ENCODE results near the gene OOSP3.
A peak's percentile ranks its signal among the peaks of the same experiment; 100 is the strongest.
"Not testable (repeated sequence)": the region's sequence is repeated elsewhere in the genome, so short reads cannot be mapped to it uniquely, and the experiment has no call there.

The OOSP3 gene, protein sequence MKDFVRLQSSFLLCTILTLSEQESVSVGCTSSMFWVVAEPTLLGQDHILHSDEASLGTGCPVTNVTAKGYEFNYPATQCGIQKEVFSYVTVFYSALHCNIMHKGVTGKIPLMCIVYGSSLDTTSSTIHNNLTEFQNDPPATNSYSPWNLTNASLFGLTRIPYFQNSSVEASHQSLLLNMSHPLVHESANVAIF

GRCh38 chr11:59878575-59878974 lies at the start of gene OOSP3:
OOSP3 (plus strand) TSS chr11:59878782; CDS start chr11:59878809, 27 bp downstream.
- no peak for DNase-seq

DNA sequence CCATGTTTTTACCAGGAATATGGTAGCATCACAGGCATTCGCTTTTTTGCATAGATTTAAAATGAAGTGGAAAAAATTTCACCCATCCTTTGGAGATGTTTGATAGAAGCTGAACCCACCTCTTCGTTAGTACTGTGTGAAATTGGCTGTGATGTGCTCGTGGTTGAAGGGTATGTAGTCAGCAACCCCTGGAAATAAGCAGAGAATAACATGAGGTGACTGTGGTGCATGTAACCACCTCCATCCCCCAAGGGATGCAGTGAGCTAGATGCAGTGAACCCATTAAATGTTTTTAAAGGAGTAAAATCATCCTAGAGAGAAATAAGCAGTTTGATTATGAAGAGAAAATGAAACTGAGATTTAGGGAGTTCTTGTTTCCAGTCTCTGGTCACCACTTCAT lies 49.2 kb upstream of the OOSP3 start:
- DNase-seq, result no peak

- DNase-seq, result no peak
Measured at GRCh38 chr11:59833602-59834001, 45.0 kb upstream of the OOSP3 start.

GRCh38 chr11:59839615-59840014 lies 39.0 kb upstream of the OOSP3 start:
- no peak for DNase-seq

DNA sequence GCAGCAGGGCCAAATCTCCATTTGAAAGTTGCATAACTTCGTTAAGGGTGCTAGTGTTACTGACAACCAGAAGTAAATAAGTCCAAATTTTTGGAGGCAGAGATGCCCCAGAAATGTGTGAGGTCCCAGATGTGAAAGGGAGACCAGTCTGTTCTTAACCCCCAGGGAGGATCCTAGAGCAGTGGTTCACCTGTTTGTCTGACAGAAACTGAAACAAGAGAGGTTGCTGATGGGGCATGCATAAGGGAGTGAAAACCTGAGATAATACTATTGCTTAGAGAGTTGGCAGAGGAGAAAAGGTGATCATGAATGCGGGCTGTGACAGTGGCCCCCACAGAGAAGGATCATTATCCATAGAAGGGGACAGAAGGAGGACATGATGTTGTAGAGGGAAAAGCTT lies 37.1 kb upstream of the OOSP3 start:
- DNase-seq, result no peak

DNA sequence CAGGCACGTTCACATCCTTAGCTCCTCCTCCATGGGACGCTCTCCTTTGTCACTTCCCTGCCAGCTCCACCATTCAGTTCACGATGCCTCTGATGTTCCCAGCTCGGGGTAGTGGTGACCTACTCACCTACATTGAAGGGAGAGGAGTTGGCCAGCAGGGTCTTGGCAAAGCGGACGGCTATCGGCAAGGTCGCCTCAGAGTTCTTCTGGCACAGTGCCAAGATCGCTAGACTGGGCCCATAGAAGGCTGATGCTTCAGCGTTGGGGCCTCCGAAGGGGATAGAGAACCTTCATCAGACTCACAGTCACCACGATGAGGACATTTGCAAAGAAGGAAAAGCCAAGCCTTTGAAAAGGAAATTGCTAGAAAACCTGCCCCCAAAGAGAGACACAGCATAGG lies 36.3 kb upstream of the OOSP3 start:
- DNase-seq, result no peak

GRCh38 chr11:59845399-59845798 lies 33.2 kb upstream of the OOSP3 start, which contains the start of gene CBLIF:
CBLIF (minus strand) TSS chr11:59845499; CDS start chr11:59845453, 46 bp downstream.
- DNase-seq, result no peak

- DNase-seq, result no peak
Measured at GRCh38 chr11:59846556-59846955, 32.0 kb upstream of the OOSP3 start.

- DNase-seq, result no peak
Measured at GRCh38 chr11:59847626-59848025, 31.0 kb upstream of the OOSP3 start.

GRCh38 chr11:59848439-59848838 lies 30.1 kb upstream of the OOSP3 start:
- DNase-seq, result not testable (repeated sequence)

DNA sequence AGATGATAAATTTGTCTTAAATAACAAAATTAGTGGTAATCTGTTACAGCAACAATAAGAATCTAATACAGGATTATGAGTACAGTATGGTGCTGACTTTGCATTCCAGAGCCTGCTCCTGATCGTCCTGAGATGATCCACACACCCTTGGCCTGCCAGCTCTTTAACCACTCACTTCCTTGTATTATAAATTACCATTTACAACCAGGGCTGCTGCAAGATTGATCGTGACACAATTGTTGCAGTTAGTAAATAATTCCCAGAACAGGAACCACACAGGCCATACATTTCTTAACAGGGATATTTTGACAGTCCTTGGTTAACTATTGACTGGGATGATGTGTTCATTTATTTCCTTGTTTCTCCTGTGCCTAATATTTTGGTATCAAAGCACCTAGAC lies 29.5 kb upstream of the OOSP3 start:
- DNase-seq, result no peak

GRCh38 chr11:59849551-59849950 lies 29.0 kb upstream of the OOSP3 start:
- DNase-seq, result not testable (repeated sequence)

GRCh38 chr11:59851416-59851815 lies 27.2 kb upstream of the OOSP3 start:
- DNase-seq, result not testable (repeated sequence)

GRCh38 chr11:59854871-59855270 lies 23.7 kb upstream of the OOSP3 start:
- DNase-seq, result no peak

- DNase-seq, result peak; percentile 21
Measured at GRCh38 chr11:59857439-59858434, 20.8 kb upstream of the OOSP3 start.

DNA sequence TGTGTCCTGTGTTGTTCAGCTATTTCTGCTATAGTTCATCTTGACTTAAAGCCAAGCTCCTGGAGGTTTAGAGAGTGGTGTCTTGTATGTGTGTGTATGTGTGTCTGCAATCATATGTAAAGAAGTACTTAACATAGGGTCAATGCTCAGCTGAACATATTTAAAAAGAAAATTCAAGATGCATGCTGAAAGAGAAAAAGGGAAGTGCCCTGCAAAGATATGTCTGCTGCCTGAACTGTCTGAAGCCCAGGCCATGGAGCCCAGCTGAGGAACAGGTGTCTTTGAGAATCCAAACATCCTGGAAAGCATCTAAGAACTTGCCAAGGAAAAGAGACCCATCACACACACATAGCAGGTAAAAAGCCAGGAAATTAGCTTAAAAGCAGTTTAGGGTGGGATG lies 18.9 kb upstream of the OOSP3 start:
- DNase-seq, result no peak

GRCh38 chr11:59862252-59862651 lies 16.3 kb upstream of the OOSP3 start:
- DNase-seq, result no peak

GRCh38 chr11:59865031-59865430 lies 13.6 kb upstream of the OOSP3 start:
- DNase-seq, result no peak

DNA sequence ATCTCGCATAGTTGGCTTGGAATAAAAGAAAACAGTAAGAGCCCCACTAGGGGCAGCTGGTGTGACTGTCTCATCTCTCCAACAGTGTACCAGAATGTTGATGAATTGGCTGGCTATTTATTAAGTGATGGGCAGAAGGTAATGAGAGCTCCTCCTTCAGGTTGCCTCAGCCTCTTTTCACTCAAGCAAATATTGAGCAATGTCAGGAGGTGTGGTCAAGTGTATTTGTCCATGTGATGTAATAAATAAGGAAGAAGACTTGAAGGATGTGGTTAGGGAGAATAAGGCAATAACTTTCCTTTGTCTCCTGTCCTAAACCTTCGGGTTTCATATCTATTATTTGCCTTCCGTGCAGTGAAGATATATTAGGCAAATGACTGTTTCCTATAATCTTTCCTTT lies 12.2 kb upstream of the OOSP3 start, which contains the start of gene TCN1:
Gene TCN1 (minus strand): TSS at position 91 of the 400 bp plus-strand sequence. CDS start 17 bp downstream, at position 74.
- no peak for DNase-seq

GRCh38 chr11:59866836-59867235 lies 11.7 kb upstream of the OOSP3 start:
- DNase-seq, result no peak

GRCh38 chr11:59867946-59868345 lies 10.6 kb upstream of the OOSP3 start:
- DNase-seq, result no peak

DNA sequence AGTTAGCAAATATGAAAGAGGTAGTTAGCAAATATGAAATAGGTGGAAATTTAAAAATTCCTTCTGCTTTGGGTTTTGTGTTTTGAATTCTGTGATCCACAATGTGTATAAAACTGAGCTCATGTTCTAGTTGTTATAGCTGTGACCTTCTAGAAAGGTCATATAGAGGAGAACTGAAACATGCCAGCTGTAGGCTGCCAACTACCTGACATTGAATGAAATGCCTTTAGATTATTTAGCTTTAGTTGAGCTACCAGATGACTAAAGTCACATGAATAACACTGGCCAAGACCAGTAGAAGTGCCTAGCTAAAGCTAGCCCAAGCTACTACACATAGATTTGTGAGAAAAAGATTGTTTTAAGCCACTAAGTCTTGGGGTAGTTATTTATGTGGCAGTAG lies 6.5 kb upstream of the OOSP3 start:
- DNase-seq, result no peak

DNA sequence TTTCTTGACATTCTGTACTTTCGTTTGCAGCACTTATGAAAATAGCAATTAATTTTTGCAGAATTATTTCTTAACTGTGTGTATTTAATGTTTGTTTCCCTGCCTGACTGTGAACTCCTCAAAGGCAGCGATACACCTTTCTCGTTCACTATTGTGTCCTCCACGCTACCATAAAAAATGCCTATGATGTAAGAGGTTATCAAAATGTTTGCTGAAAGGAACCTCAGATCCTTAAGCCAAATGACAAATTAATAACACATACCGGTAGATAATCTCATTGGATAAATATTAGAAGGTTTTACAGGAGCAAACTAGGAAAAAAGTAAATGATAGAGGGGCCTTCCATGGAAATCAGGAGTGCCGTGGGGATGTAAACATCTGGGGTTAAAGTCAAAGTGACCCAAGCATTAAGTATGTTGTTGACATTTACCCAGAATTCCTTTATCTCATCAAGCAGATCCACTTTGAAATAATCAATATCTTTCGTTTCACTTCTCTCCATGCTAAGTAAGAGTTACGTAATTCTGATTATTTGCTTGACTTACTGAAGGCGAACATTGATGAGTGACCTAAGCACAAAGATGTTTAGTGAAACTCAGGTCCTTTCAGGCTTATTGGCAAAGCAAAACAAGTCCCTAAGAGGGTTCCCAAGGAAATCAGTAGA lies 2.6 kb upstream of the OOSP3 start:
- DNase-seq, result no peak

Data from CD4-positive, alpha-beta T cell treated with Interleukin-6 for 4 hours (primary cell).